SU-DHL-6 (cell line): ENCODE results near the gene EIF3I.

Experiments used
- EZH2phosphoT487 ChIP-seq: fragments of 200-600 bp; sonication (generic), shearing (Covaris generic); conservative IDR thresholded peaks from 2 replicates; pipeline ENCODE4 v1.6.1; 2018; ENCODE audit warnings: mild to moderate bottlenecking, antibody characterized with exemption, low read length, moderate library complexity, mixed read lengths
- TF ChIP-seq, protein P1 (sequence below): fragments of 200-600 bp; sonication (generic); IDR thresholded peaks from one replicate; pipeline ENCODE4 v1.5.1; 2017; ENCODE audit warnings: antibody characterized with exemption, mild to moderate bottlenecking, low read length, moderate library complexity; ENCODE audit not compliant: insufficient read depth, poor library complexity, severe bottlenecking

GRCh38 chr1:32195531-32195930 lies 26.7 kb upstream of the EIF3I start:
- TF ChIP-seq, protein P1, sequence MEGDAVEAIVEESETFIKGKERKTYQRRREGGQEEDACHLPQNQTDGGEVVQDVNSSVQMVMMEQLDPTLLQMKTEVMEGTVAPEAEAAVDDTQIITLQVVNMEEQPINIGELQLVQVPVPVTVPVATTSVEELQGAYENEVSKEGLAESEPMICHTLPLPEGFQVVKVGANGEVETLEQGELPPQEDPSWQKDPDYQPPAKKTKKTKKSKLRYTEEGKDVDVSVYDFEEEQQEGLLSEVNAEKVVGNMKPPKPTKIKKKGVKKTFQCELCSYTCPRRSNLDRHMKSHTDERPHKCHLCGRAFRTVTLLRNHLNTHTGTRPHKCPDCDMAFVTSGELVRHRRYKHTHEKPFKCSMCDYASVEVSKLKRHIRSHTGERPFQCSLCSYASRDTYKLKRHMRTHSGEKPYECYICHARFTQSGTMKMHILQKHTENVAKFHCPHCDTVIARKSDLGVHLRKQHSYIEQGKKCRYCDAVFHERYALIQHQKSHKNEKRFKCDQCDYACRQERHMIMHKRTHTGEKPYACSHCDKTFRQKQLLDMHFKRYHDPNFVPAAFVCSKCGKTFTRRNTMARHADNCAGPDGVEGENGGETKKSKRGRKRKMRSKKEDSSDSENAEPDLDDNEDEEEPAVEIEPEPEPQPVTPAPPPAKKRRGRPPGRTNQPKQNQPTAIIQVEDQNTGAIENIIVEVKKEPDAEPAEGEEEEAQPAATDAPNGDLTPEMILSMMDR = no peak
- no peak for TF ChIP-seq EZH2phosphoT487
